Stimulated activated CD4-positive, alpha-beta T cell treated with anti-CD3 and anti-CD28 coated beads, TNF-alpha, amount 100 ng/mL, for 1 hour (primary cell): ENCODE results near the gene IGLL5.

Experiments
- DNase-seq, 3 donors: peaks; one replicate each; pipeline ENCODE4 v3.0.0-alpha.2; 2020; ENCODE audit warnings: low read depth in 3 of 3, low spot score in 1 of 3

The IGLL5 gene

GRCh38 chr22:22937894-22938480 is 50.4 kb downstream of the IGLL5 start:
- no peak for DNase-seq

DNA sequence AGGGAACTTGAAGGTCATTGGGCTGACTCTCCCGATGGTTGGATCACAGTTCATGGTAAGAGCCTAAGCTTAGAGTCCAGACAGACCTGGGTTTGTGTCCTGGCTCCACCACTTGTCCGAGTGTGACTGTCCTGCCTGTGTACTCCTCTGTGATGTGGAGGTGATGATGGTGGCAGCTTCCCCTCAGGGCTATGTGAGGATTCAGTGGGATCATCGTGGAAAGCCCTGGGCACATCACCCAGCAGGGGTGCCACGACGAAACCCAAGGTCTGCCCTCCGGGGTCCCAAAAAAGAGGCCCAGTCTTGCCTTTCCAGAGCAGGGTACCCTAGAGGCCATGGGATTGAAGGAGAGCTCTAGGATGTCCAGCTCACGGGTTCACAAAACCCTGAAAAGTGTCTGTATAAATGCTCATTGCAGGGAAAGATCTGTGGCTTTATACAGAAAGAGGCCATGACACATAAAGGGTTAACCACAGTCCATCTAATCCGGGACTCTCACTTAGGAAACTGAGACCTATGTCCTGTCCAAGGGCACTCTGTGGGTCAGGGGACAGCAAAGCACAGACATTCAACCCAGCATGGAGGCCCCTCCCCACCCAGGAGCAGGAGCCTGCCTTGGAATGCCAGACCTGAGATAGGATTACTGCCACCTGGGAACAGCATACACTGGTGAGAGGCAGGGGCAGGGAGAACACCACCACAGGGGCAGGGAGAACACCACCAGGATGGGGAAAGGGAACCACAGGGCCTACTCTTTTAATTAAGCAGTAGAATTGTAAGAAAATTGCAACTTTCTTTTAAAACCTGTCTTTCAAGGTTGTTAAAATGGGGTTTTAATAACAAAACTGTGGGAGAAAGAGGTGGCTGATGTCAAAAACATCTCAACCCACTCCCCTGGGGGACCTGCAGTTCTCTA is 51.3 kb downstream of the IGLL5 start:
- DNase-seq = no peak

DNA sequence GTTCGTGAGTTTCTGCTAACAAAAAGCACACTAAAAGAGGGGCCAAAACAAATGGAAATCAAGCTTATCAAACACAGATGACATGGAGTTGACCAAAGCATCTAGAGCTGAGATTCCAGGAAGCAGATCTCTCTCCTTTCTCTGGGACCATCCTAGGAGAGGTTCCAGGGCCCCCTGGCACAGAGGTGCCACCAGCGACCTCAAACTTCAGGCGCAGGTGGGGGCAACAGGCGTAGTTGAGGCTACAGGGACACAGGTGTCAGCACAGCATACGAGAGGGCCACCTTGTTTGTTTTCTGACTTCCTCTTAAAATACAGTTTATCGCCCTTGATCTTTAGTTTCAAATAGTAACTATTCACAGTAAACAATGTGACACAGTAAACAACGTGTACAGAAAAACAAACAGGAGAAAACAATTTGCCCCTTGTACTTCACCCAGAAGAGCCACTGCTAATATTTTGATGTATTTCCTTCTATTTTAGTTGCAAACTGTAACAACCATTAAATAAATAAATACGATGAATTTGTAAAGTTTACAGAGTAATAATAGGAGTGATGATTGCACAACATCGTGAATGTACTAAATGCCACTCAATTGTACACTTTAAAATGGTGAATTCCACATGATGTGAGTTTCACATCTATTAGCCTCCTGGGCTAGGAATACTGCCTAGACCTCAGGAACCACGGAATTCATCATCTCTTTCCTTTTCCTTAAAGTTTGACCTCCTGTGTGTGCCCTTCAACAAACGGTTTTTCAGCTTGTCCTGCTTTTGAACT is 52.2 kb downstream of the IGLL5 start:
- no peak for DNase-seq

DNA sequence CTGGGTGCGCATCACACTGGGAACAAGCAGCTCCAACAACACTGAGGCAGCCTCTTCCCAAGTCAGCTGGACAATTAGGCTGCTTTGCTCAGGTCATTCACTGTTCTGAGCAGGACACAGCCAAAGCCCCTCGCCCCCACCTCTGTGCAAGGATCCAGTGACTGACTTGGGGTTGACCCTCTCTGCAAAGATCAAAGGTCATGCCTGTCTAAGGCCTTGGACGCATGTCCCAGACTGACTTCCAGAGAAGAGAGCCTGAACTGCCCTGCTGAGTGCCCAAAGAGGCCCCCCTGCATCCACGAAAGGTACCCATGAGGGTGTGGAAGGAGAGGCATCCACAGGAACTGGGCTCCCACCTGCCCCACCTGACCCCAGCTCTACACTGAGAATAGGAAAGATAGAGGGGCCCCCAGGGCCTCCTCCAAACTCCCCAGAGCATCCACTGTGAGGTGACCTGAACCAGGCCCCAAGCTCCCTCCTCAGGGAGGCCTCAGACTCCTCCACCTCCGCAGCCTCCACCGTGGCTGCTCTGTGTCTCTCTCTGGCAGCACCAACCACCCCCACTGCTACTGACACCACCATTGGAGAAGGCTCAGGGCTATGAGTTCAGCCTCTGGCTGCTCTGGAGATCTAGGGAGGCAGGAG is 53.5 kb downstream of the IGLL5 start:
- no peak for DNase-seq

DNA sequence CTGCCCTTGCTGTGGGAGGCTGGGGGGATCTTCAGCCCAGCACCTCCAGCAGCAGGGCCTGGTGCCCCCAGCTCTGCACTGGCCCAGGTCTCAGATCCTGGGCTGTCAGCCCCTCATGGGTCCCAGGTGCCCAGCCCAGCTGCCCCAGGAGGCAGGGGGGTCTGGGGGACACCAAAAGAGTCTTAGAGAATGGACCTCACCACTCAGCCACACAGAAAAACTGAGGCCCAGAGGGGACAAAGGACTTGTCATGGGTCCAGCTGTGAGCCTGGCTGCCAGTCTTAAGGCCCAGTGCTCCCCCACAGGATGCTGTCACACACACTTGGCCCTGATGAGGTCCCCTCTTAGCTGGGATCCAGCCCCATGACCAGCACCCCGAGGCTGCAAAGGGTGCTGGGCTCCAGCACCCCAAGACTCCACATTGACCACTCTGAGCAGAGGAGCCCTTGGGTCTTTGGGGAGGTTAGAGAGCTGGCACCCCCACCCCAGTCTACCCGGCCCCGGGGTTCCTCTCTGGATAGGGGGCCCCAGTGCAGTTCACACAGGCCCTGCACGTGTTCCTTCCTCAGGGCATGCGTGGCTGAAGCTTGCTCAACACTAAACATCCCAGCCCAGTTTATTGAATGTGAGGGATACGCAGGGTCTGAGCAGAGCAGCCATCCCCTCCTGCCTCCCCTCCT is 54.4 kb downstream of the IGLL5 start:
- no peak for DNase-seq

GRCh38 chr22:22942511-22943329 is 55.1 kb downstream of the IGLL5 start:
- DNase-seq = peak; percentile 35 to 57 (median 40)

DNA sequence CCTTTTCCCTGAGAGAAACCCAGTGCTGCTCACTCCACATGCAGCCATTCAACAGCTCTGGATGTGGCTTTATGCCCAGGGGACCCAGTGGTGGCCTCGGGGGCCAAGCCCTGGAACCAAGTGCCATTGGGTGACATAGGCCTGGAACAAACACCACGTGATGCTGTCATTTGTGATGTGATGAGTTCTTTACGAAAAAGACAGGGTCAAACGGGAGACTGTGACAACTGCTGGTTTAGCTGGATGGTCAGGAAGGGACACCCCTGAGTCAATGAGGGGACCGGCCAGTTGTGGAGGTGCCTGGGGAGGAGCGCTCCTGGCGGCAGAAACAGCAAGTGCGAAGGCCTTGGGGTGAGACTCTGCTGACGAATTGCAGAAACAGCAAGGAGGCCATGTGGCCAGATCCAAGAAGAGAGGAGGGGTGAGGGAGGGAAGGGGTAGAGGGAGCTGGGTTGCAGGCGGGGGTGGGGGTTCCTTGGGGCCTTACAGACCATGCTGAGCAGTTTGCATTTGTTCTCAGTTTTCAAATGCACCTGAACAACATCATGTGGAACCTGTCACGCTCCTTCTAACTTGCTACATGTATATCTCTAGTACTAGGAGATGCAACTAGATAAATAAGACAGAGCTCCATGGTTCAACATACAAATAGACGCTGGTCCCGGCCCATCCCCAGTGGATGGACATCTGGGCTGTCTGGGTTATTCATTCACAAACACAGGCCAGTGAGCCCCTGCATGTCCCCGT is 56.1 kb downstream of the IGLL5 start:
- no peak for DNase-seq

DNA sequence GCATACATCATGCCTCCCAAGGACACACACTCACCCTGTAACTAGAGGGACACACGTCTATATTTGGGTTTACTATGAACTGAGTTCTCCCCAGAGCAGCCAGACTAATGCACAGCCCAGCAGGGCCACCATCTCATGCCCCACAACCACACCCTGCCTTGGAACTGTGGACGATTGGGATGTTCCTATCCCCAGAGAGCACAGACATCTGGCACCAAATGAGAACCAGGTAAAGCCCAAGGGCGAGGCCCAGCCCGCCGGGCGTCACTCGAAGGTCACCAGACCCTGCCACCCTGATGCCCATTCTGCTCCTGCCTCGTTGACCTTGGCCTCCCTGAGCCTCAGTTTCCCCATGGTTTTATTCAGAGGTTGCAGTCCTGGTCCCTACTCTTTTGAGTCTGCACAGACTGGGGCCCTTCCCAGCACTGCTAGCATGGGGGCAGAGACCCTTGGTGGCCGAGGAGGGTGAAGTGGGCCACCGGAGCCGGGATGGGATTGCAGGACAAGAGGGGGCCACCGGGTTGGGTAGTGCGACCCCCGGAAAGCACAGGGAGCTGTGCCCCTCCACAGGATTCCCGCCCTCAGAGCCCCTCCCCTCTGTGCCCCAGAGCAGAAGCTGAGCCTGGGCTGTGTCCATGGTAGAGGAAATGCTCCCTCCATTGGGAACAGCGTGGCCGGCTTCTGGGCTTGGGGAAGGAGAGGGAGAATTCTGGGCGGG is 56.8 kb downstream of the IGLL5 start:
- no peak for DNase-seq

DNA sequence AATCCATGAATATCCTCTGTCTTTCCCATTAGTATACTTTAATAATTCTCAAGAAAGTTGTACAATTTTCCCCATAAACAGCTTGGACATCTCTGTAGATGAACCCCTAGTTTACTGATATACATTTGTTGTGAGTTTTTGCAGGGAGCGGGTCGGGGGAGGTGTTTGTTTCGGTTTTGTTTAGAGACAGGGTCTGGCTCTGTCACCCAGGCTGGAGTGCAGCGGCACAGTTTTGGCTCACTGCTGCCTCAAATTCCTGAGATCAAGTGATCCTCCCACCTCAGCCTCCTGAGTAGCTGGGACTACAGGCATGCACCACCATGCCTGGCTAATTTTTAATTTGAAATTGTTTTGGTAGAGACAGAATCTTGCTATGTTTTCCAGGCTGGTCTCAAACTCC is 57.6 kb downstream of the IGLL5 start:
- no peak for DNase-seq
